COLO668 (cell line): ENCODE measurements around the gene ADAMTSL3.

Experiments
- DNase-seq: peaks from one replicate; lab custom pipeline; 2025; ENCODE audit not compliant: unreplicated experiment; lab: John Stamatoyannopoulos, UW

Gene ADAMTSL3

GRCh38 chr15:83816124-83816883 lies 162.4 kb downstream of the ADAMTSL3 start:
- DNase-seq = no peak

DNA sequence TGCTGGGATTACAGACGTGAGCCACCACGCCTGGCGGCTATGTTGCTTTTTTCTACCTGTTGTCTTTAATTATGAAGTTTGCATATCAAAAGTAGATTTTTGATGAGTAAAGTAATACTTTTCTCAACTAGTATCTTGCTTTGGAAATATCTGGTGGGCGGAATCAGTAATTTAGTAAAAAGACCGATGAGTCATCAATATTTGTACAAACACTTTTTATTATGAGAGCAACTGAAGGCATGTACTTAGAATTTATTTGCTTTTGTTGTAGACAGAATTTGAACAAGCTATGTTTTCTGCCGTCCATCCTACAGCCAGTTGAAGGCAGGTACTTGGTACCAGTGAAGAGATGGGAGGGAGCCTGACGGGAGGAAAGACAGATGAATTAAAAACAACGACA lies 164.7 kb downstream of the ADAMTSL3 start:
- no peak for DNase-seq

DNA sequence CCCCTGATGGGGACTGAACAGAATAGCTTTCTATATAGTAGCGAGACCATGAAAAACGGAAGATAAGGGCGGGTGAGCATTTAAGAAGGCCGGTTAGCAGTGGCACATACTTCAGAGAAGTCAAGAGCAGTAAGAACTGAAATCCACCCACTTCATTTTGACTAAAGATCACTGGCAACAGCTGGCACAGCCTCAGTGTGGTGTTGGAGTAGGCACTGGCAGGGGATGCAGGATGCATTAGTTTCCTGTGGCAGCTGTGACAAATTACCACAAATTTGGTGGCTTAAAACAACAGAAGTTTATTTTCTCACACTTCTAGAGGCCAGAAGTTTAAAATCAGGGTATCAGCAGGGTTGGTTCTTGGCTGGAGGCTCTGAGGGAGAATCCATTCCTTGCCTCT lies 176.5 kb downstream of the ADAMTSL3 start:
- no peak for DNase-seq

GRCh38 chr15:83833569-83833968 lies 179.6 kb downstream of the ADAMTSL3 start:
- DNase-seq = no peak

DNA sequence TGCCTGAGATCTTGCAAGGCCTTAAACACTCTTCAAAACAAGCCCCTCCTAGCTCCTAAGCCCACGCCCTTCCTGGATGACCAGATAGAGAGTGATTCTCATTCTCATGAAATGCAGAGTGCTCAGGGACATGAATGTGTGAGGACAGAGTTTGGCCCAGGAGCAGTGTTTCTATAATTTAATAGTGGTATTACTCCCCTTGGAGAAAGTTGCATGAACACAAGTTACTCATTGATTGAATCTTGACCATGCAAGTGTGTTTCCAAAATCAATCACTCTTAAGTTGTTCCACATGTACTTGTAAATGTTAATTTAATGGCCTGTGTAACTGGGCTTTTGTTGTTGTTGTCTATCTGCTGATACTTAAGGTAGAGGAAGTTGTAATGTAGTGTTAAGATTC lies 181.6 kb downstream of the ADAMTSL3 start:
- no peak for DNase-seq

GRCh38 chr15:83837945-83838571 lies 184.1 kb downstream of the ADAMTSL3 start:
- no peak for DNase-seq

DNA sequence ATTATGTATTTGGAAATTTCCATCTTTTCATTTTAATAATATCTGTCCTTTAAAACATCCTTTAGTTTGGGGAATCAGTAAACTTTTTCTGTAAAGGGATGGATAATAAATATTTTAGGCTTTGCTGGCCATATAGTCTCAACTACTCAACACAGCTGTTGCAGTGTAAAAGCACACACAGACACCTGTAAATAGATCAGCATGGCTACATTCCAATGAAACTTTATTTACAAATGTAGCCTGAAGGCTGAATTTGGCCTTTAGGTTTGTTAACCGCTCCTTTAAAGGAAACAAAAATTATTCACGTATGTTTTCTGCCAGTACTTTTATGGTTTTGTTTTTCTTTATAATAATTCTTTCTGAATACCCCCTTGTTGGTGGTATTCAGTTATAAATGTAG lies 184.8 kb downstream of the ADAMTSL3 start:
- no peak for DNase-seq

GRCh38 chr15:83842281-83842680 lies 188.4 kb downstream of the ADAMTSL3 start:
- no peak for DNase-seq

DNA sequence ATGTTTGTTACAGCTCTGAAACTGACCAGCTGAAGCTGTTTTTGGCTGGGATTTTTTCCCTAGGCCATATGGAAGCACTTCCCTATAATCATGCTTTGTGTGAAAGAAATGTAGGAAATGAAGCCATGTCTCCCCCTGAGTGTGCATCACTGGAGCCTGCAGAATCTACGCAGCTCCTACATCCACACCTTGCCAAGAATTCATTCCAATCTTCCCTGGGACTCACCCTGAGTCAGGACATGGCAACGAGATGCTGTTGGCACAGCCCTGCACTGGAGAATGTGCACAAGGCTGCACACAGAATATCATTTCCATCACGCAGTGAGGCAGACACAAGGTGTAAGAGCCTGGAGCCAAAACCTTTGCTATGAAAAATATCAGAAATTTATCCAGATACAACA lies 189.5 kb downstream of the ADAMTSL3 start:
- no peak for DNase-seq

DNA sequence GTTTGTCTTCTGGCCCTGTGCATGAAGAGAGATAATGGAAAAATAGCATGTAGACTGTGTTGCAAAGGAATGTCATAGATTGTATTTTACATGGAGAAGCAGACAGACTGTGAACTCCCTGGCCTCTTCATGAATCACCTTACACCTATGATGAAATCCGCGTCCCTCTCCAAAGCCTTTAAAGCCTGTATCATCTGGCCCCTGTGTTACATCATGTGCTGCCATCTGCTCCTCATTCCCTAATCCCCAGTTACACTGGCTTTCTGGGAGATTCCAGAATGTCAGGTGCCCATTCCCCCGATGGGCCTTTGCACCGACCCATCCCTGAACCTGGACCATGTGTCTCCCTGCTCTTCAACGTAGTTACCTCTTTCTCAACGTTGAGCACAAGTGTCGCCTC lies 190.8 kb downstream of the ADAMTSL3 start:
- DNase-seq = no peak

DNA sequence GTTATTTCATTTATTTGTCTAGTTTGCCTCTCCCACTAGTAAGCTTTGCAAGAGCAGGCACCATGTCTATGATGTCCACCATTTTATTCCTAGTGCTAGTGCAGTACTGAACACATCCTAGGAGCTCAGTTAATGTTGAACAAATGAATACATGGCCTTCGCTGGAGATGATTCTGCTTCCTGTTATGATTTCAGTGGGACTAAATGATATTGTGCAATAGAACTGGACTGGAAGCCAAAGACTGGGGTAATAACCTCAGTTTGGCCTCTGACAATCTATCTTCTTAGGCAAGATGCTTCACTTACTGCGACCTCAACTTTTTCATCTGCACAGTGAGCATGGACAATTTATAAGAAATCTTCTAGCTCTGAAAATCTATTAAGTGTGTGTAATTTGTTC lies 191.3 kb downstream of the ADAMTSL3 start:
- DNase-seq = no peak

DNA sequence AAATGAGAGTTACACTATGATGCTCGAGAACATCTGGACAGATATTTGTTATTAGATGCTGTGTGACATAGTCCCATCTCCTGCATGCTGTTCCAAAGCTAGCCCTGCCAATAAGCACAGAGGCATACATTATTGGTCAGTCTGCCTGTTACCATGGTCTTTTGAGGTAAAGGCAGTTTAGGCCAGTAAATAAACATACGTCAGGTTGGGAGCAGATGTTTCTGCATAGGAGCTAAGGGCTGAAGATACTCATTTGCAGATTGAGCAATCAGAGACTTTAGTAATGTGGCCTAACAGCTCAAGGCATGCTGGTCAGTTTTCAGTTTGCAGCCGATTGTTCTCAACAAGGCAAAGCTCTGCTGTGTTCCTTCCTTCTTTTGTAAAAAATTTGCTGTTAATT lies 192.9 kb downstream of the ADAMTSL3 start:
- no peak for DNase-seq

DNA sequence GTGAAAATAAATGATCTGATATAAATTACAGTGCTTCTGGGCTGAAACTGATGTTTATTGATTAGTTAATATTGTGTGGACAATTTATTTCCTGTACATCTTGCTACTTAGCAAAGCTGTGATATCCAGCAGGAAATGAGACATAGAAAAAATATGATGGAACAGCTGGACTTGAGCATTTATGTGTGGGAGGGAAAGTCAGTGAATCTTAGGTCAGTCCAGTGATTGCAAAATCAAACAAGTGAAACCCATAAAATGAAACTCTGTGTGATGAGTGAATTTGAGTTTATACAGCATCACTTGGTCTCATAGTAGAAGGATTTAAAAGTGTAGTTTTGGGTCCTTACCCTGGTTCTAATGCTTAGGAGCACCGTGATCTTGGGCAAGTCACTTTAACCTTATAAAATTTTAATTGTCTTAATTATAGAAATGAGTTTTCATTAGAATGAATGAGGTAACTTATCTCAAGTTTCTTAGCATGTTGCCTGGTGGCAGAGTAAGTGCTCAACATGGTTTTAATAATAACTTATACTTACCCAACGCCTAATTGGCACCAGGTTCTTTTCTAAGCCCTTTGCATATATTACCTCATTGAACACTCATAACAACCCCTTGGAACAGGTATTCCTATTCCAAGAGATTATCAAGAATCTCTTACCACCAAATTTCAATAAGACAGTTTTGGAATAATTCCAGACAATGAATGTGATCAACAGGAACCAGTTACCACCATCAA lies 194.6 kb downstream of the ADAMTSL3 start:
- DNase-seq = no peak

DNA sequence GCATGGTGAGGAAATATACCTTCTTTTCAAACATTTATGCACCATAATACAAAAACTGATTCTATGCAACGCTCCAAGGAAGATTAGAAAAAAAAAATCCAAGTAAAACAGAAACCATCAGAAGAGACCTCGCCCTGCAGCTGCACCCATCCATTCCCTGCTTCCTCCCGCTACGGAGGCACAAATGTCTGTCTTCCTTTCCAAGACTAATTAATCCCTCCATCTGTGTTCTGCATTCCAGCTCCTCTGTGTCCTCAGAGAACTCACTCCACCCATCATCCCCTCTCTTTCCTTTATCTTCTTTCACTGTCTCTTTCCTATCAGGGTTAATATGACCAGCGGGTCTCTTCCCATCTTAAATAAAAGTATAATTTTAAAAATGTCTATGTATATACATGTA lies 196.1 kb downstream of the ADAMTSL3 start:
- DNase-seq = no peak

GRCh38 chr15:83850501-83851245 lies 196.8 kb downstream of the ADAMTSL3 start:
- DNase-seq = no peak

- DNase-seq = no peak
These were observed 199.3 kb downstream of the ADAMTSL3 start for GRCh38 chr15:83853232-83853631.

DNA sequence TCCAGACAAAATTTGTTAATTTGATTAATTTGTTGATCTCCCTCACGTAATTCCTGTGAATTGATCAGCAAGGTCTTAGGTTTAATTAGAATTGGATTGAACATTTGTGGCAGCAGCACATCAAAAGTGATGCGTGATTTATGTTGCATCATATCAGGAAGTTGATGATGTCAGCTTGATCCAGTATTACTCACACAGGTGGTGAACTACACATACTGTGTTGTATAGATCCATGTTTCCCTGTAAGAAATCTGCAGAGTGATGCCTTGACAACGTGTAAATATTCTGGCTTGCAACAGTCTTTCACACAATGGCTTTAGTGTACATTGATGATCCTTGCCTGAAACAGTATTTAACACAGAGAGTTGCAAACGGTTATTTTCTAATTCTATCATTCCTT lies 200.4 kb downstream of the ADAMTSL3 start:
- DNase-seq = no peak

GRCh38 chr15:83854950-83855707 lies 201.2 kb downstream of the ADAMTSL3 start:
- DNase-seq = no peak

- DNase-seq = no peak
These were observed 202.0 kb downstream of the ADAMTSL3 start for GRCh38 chr15:83855956-83856355.

- DNase-seq = no peak
These were observed 205.0 kb downstream of the ADAMTSL3 start for GRCh38 chr15:83858820-83859505.
